Osteocyte (in vitro differentiated cells): ENCODE data around the gene AP3B1. TPM values are rescaled to one million over a fixed set of nuclear protein-coding genes. Genes with fewer than 3 reads are reported as not detected.

ENCODE experiments used
- DNase-seq: peaks from one replicate; pipeline ENCODE4 v3.0.0; 2021; ENCODE audit warnings: mixed read lengths; ENCODE audit not compliant: unreplicated experiment; ENCODE audit errors: extremely low spot score
- H3K27ac Mint-ChIP-seq: one replicate; pipeline ENCODE4 v1.8.0; 2021; ENCODE audit warnings: mild to moderate bottlenecking, mixed read lengths; ENCODE audit not compliant: unreplicated experiment
- H3K27me3 Mint-ChIP-seq: one replicate; pipeline ENCODE4 v1.8.0; 2021; ENCODE audit warnings: mixed read lengths; ENCODE audit not compliant: unreplicated experiment
- H3K36me3 Mint-ChIP-seq: one replicate; pipeline ENCODE4 v1.8.0; 2021; ENCODE audit warnings: mixed read lengths; ENCODE audit not compliant: unreplicated experiment
- H3K4me1 Mint-ChIP-seq: one replicate; pipeline ENCODE4 v1.8.0; 2021; ENCODE audit warnings: mixed read lengths; ENCODE audit not compliant: unreplicated experiment
- H3K4me3 Mint-ChIP-seq: one replicate; pipeline ENCODE4 v1.8.0; 2021; ENCODE audit warnings: mild to moderate bottlenecking, moderate library complexity, mixed read lengths; ENCODE audit not compliant: unreplicated experiment
- H3K9me3 Mint-ChIP-seq: one replicate; pipeline ENCODE4 v1.8.0; 2021; ENCODE audit warnings: mixed read lengths; ENCODE audit not compliant: unreplicated experiment
- CTCF ChIP-seq: fragments of 200-600 bp; sonication (generic); IDR thresholded peaks from 2 replicates; pipeline ENCODE4 v1.5.0; 2021; ENCODE audit warnings: antibody characterized with exemption, mild to moderate bottlenecking, moderate library complexity
- total RNA-seq: library from RNA; stranded (reverse); gene quantifications from 2 replicates; pipeline ENCODE4 v1.2.1, GENCODE V29; 2021

AP3B1 gene
- total RNA-seq, 1 donor from 2014 or later: 57.0 TPM

GRCh38 chr5:78283802-78284201 is 10.7 kb downstream of the AP3B1 start:
- Mint-ChIP-seq H3K4me3 (no peak overlapping the region), H3K9me3 (no peaks in the 10 kb centered on the region), H3K27ac (no peak overlapping the region), H3K4me1 (peaks cover 15% of the 10 kb centered on the region), H3K27me3 (no peaks in the 10 kb centered on the region), H3K36me3 (peaks cover 3% of the 10 kb centered on the region)
- DNase-seq: no peak
- TF ChIP-seq CTCF: no peak

GRCh38 chr5:78283105-78283504 is 11.4 kb downstream of the AP3B1 start:
- Mint-ChIP-seq H3K27me3 (no peaks in the 10 kb centered on the region), H3K4me3 (no peak overlapping the region), H3K9me3 (no peaks in the 10 kb centered on the region), H3K4me1 (peaks cover 13% of the 10 kb centered on the region), H3K27ac (no peak overlapping the region), H3K36me3 (peaks cover 3% of the 10 kb centered on the region)
- DNase-seq: no peak
- TF ChIP-seq CTCF: no peak

GRCh38 chr5:78280261-78280660 is 14.2 kb downstream of the AP3B1 start:
- Mint-ChIP-seq H3K4me3 (no peak overlapping the region), H3K36me3 (peaks cover 4% of the 10 kb centered on the region), H3K9me3 (no peaks in the 10 kb centered on the region), H3K4me1 (peaks cover 3% of the 10 kb centered on the region), H3K27ac (no peak overlapping the region), H3K27me3 (no peaks in the 10 kb centered on the region)
- no peak for DNase-seq
- TF ChIP-seq CTCF: no peak

GRCh38 chr5:78279194-78279593 is 15.3 kb downstream of the AP3B1 start:
- Mint-ChIP-seq H3K36me3 (peaks cover 3% of the 10 kb centered on the region), H3K4me3 (no peak overlapping the region), H3K4me1 (peaks cover 2% of the 10 kb centered on the region), H3K27ac (no peak overlapping the region), H3K9me3 (no peaks in the 10 kb centered on the region), H3K27me3 (no peaks in the 10 kb centered on the region)
- TF ChIP-seq CTCF: no peak
- DNase-seq: no peak

- TF ChIP-seq CTCF: no peak
- no peak for DNase-seq
- no peaks in the 10 kb centered on the region for H3K9me3 Mint-ChIP-seq
- no peaks in the 10 kb centered on the region for H3K27me3 Mint-ChIP-seq
- H3K4me3 Mint-ChIP-seq: no peak overlapping the region
- peaks cover 14% of the 10 kb centered on the region for H3K4me1 Mint-ChIP-seq
- H3K27ac Mint-ChIP-seq: no peak overlapping the region
- H3K36me3 Mint-ChIP-seq: peaks cover 3% of the 10 kb centered on the region
Measured at GRCh38 chr5:78277715-78278114, 16.8 kb downstream of the AP3B1 start.
